ENCODE data around the gene HIPK3. TPM values are rescaled to one million over a fixed set of nuclear protein-coding genes. Genes with fewer than 3 reads are reported as not detected.

Gene HIPK3
- total RNA-seq, 1 donor from 2014 or later: 78.5 TPM

- Histone ChIP-seq H3K27ac (ENCODE audit: low read depth, low read length) (peak overlapping the region; percentile 27), H3K4me1 (ENCODE audit: insufficient read depth, low read length) (peaks cover 4% of the 10 kb centered on the region), H3K4me2 (ENCODE audit: low read length) (no peak overlapping the region), H3K36me3 (ENCODE audit: insufficient read depth, low read length) (no peaks in the 10 kb centered on the region), H2AFZ (ENCODE audit: low read depth, low read length) (no peak overlapping the region), H3K9ac (ENCODE audit: low read length) (no peak overlapping the region), H4K20me1 (ENCODE audit: insufficient read depth, low read length) (peaks cover 90% of the 10 kb centered on the region), H3K4me3 (ENCODE audit: insufficient read depth, low read depth, low read length) (no peak overlapping the region), H3K27me3 (ENCODE audit: insufficient read depth, low read length) (no peaks in the 10 kb centered on the region), H3K9me3 (ENCODE audit: insufficient read depth, low read depth, low read length) (no peaks in the 10 kb centered on the region), H3K79me2 (ENCODE audit: insufficient read depth, low read length) (peaks cover 100% of the 10 kb centered on the region)
- Mint-ChIP-seq H3K4me1 (ENCODE audit: low read depth, unreplicated experiment) (peaks cover 19% of the 10 kb centered on the region), H3K27me3 (ENCODE audit: low read depth, unreplicated experiment) (no peaks in the 10 kb centered on the region), H3K27ac (ENCODE audit: unreplicated experiment) (peak overlapping the region; percentile 41), H3K36me3 (ENCODE audit: low read depth, unreplicated experiment) (no peaks in the 10 kb centered on the region), H3K4me3 (ENCODE audit: unreplicated experiment) (no peak overlapping the region), H3K9me3 (ENCODE audit: unreplicated experiment) (no peaks in the 10 kb centered on the region)
- DNase-seq (ENCODE audit: low read depth): peak; percentile 65
- TF ChIP-seq CTCF (IDR thresholded peaks at IDR 0.05; ENCODE audit: insufficient read depth, low read depth, low read length) (no peak), EZH2 (IDR thresholded peaks at IDR 0.05; ENCODE audit: insufficient read depth, low read length) (no peak)
- no peak for FAIRE-seq
Measured at GRCh38 chr11:33266393-33267215, 9.4 kb downstream of the HIPK3 start.

- DNase-seq (ENCODE audit: low read depth) (peak; percentile 36), FAIRE-seq (peak; percentile 20)
- Histone ChIP-seq H4K20me1 (ENCODE audit: insufficient read depth, low read length) (peaks cover 82% of the 10 kb centered on the region), H3K36me3 (ENCODE audit: insufficient read depth, low read length) (no peaks in the 10 kb centered on the region), H2AFZ (ENCODE audit: low read depth, low read length) (no peak overlapping the region), H3K27ac (ENCODE audit: low read depth, low read length) (no peak overlapping the region), H3K4me3 (ENCODE audit: insufficient read depth, low read depth, low read length) (no peak overlapping the region), H3K9me3 (ENCODE audit: insufficient read depth, low read depth, low read length) (no peaks in the 10 kb centered on the region), H3K4me1 (ENCODE audit: insufficient read depth, low read length) (peaks cover 4% of the 10 kb centered on the region), H3K4me2 (ENCODE audit: low read length) (peak overlapping the region; percentile 18), H3K79me2 (ENCODE audit: insufficient read depth, low read length) (peaks cover 100% of the 10 kb centered on the region), H3K27me3 (ENCODE audit: insufficient read depth, low read length) (no peaks in the 10 kb centered on the region), H3K9ac (ENCODE audit: low read length) (no peak overlapping the region)
- peaks cover 8% of the 10 kb centered on the region for H3K4me1 Mint-ChIP-seq (ENCODE audit: low read depth, unreplicated experiment)
- peaks cover 3% of the 10 kb centered on the region for H3K36me3 Mint-ChIP-seq (ENCODE audit: low read depth, unreplicated experiment)
- H3K4me3 Mint-ChIP-seq (ENCODE audit: unreplicated experiment): no peak overlapping the region
- no peak for TF ChIP-seq EZH2 (IDR thresholded peaks at IDR 0.05; ENCODE audit: insufficient read depth, low read length)
- no peak for TF ChIP-seq CTCF (IDR thresholded peaks at IDR 0.05; ENCODE audit: insufficient read depth, low read depth, low read length)
- H3K27me3 Mint-ChIP-seq (ENCODE audit: low read depth, unreplicated experiment): no peaks in the 10 kb centered on the region
- no peak overlapping the region for H3K27ac Mint-ChIP-seq (ENCODE audit: unreplicated experiment)
- H3K9me3 Mint-ChIP-seq (ENCODE audit: unreplicated experiment): no peaks in the 10 kb centered on the region
Measured at GRCh38 chr11:33268945-33269540, 11.9 kb downstream of the HIPK3 start.

GRCh38 chr11:33269822-33270221 lies 12.6 kb downstream of the HIPK3 start:
- Histone ChIP-seq H3K79me2 (ENCODE audit: insufficient read depth, low read length) (peaks cover 100% of the 10 kb centered on the region), H3K4me3 (ENCODE audit: insufficient read depth, low read depth, low read length) (no peak overlapping the region), H3K27ac (ENCODE audit: low read depth, low read length) (no peak overlapping the region), H3K4me2 (ENCODE audit: low read length) (no peak overlapping the region), H3K27me3 (ENCODE audit: insufficient read depth, low read length) (no peaks in the 10 kb centered on the region), H3K4me1 (ENCODE audit: insufficient read depth, low read length) (peaks cover 4% of the 10 kb centered on the region), H4K20me1 (ENCODE audit: insufficient read depth, low read length) (peaks cover 78% of the 10 kb centered on the region), H3K9ac (ENCODE audit: low read length) (no peak overlapping the region), H3K9me3 (ENCODE audit: insufficient read depth, low read depth, low read length) (no peaks in the 10 kb centered on the region), H2AFZ (ENCODE audit: low read depth, low read length) (no peak overlapping the region), H3K36me3 (ENCODE audit: insufficient read depth, low read length) (no peaks in the 10 kb centered on the region)
- FAIRE-seq (no peak), DNase-seq (ENCODE audit: low read depth) (no peak)
- Mint-ChIP-seq H3K9me3 (ENCODE audit: unreplicated experiment) (no peaks in the 10 kb centered on the region), H3K36me3 (ENCODE audit: low read depth, unreplicated experiment) (peaks cover 3% of the 10 kb centered on the region), H3K27me3 (ENCODE audit: low read depth, unreplicated experiment) (no peaks in the 10 kb centered on the region), H3K4me3 (ENCODE audit: unreplicated experiment) (no peak overlapping the region), H3K4me1 (ENCODE audit: low read depth, unreplicated experiment) (peaks cover 8% of the 10 kb centered on the region), H3K27ac (ENCODE audit: unreplicated experiment) (no peak overlapping the region)
- TF ChIP-seq CTCF (IDR thresholded peaks at IDR 0.05; ENCODE audit: insufficient read depth, low read depth, low read length) (no peak), EZH2 (IDR thresholded peaks at IDR 0.05; ENCODE audit: insufficient read depth, low read length) (no peak)
